Endothelial cell (in vitro differentiated cells): ENCODE data around the gene IL1RL2. TPM values are rescaled to one million over a fixed set of nuclear protein-coding genes. Genes with fewer than 3 reads are reported as not detected.
A peak's percentile ranks its signal among the peaks of the same experiment; 100 is the strongest.

Experiments
- DNase-seq: peaks from one replicate; pipeline ENCODE4 v3.0.0; 2021; ENCODE audit warnings: low spot score
- H3K27ac Mint-ChIP-seq: one replicate; pipeline ENCODE4 v1.8.0; 2021; ENCODE audit warnings: mixed read lengths, inconsistent platforms; ENCODE audit not compliant: unreplicated experiment
- H3K27me3 Mint-ChIP-seq: one replicate; pipeline ENCODE4 v1.8.0; 2021; ENCODE audit warnings: mild to moderate bottlenecking, moderate library complexity, mixed read lengths, inconsistent platforms; ENCODE audit not compliant: unreplicated experiment
- H3K36me3 Mint-ChIP-seq: one replicate; pipeline ENCODE4 v1.8.0; 2021; ENCODE audit warnings: mild to moderate bottlenecking, low read depth, mixed read lengths, inconsistent platforms; ENCODE audit not compliant: unreplicated experiment
- H3K4me1 Mint-ChIP-seq: one replicate; pipeline ENCODE4 v1.8.0; 2021; ENCODE audit warnings: mild to moderate bottlenecking, mixed read lengths, inconsistent platforms; ENCODE audit not compliant: unreplicated experiment
- H3K4me3 Mint-ChIP-seq: one replicate; pipeline ENCODE4 v1.8.0; 2021; ENCODE audit warnings: mild to moderate bottlenecking, mixed read lengths, inconsistent platforms; ENCODE audit not compliant: unreplicated experiment
- H3K9me3 Mint-ChIP-seq: one replicate; pipeline ENCODE4 v1.8.0; 2021; ENCODE audit warnings: mixed read lengths, inconsistent platforms; ENCODE audit not compliant: unreplicated experiment
- CTCF ChIP-seq: fragments of 200-600 bp; sonication (generic); IDR thresholded peaks from one replicate; pipeline ENCODE4 v1.5.0; 2021; ENCODE audit warnings: antibody characterized with exemption; ENCODE audit not compliant: unreplicated experiment
- total RNA-seq: library from RNA; stranded (reverse); fragmentation: NEBNext Ultra II Directional; extraction: Animal tissue kit (Norgen Biotek cat#: 25700); gene quantifications from one replicate; pipeline ENCODE4 v1.2.1, GENCODE V29; 2021; ENCODE audit not compliant: unreplicated experiment

The IL1RL2 gene
- total RNA-seq, 1 donor from 2014 or later, result not detected

GRCh38 chr2:102237176-102237575 is 50.4 kb downstream of the IL1RL2 start:
- peaks cover 8% of the 10 kb centered on the region for H3K27me3 Mint-ChIP-seq
- H3K36me3 Mint-ChIP-seq, result no peaks in the 10 kb centered on the region
- H3K4me1 Mint-ChIP-seq, result peaks cover 13% of the 10 kb centered on the region
- DNase-seq, result no peak
- no peak overlapping the region for H3K4me3 Mint-ChIP-seq
- no peak overlapping the region for H3K27ac Mint-ChIP-seq
- TF ChIP-seq CTCF, result no peak
- no peaks in the 10 kb centered on the region for H3K9me3 Mint-ChIP-seq

GRCh38 chr2:102238039-102238756 is 51.4 kb downstream of the IL1RL2 start:
- Mint-ChIP-seq H3K4me1 (peaks cover 13% of the 10 kb centered on the region), H3K27ac (no peak overlapping the region), H3K9me3 (no peaks in the 10 kb centered on the region), H3K4me3 (no peak overlapping the region), H3K27me3 (peaks cover 8% of the 10 kb centered on the region), H3K36me3 (no peaks in the 10 kb centered on the region)
- no peak for TF ChIP-seq CTCF
- no peak for DNase-seq

GRCh38 chr2:102238778-102239177 is 52.0 kb downstream of the IL1RL2 start:
- TF ChIP-seq CTCF, result no peak
- Mint-ChIP-seq H3K36me3 (no peaks in the 10 kb centered on the region), H3K4me1 (peaks cover 13% of the 10 kb centered on the region), H3K9me3 (no peaks in the 10 kb centered on the region), H3K27me3 (peaks cover 8% of the 10 kb centered on the region), H3K27ac (no peak overlapping the region), H3K4me3 (no peak overlapping the region)
- no peak for DNase-seq

GRCh38 chr2:102239344-102239743 is 52.5 kb downstream of the IL1RL2 start:
- Mint-ChIP-seq H3K4me1 (peaks cover 13% of the 10 kb centered on the region), H3K27me3 (peaks cover 8% of the 10 kb centered on the region), H3K36me3 (no peaks in the 10 kb centered on the region), H3K9me3 (no peaks in the 10 kb centered on the region), H3K4me3 (no peak overlapping the region), H3K27ac (no peak overlapping the region)
- no peak for TF ChIP-seq CTCF
- DNase-seq, result no peak

DNA sequence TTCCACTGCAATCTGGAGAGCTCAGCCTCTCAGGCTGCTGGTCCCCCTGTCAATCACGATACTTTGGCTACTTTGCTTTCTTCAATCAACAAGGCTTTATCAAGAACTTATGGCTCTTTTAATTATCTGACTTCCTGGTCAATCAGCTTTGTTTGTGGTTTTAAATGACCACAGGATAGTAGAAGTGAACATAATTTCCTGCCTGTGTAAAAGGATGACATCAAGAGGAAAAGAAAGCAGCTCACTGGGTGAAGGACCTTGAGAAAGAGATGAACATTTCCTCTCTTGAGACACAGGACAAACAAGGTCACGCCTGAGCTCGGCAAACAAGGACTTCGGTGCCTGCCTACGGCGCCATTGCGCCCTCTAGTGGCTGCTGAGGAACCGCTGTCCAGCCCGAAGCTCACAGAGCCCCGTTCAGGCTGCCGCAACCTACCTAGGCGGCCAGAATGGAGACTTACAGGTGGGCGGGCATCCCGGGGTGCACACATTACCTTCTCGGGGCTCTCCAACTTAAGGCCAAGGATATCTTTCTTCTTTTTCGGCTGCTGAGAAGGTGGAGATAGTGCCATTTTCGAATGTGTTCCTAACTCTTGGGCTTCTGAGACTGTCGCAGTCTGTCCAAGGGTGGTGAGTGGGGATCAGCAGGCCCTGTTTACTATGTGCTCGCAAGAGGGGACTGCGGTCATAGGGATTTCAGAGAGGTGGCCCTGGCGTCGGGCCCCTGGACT is 54.0 kb downstream of the IL1RL2 start:
- Mint-ChIP-seq H3K4me1 (peaks cover 13% of the 10 kb centered on the region), H3K36me3 (no peaks in the 10 kb centered on the region), H3K27ac (no peak overlapping the region), H3K27me3 (peaks cover 8% of the 10 kb centered on the region), H3K9me3 (no peaks in the 10 kb centered on the region), H3K4me3 (no peak overlapping the region)
- DNase-seq, result peak; percentile 91
- TF ChIP-seq CTCF, result peak; percentile 95
